Spleen (tissue), 11 donors: ENCODE measurements around the gene C16orf89. TPM values are rescaled to one million over a fixed set of nuclear protein-coding genes. Genes with fewer than 3 reads are reported as not detected.

Source experiments
- DNase-seq: peaks from one replicate; pipeline ENCODE4 v3.0.0-alpha.2; 2020
- H3K27ac ChIP-seq, 8 donors: fragments of 200-600 bp; sonication (generic) in 7 of 8; 1 replicate in 4 of 8; 2 replicates in 4 of 8; pipeline versions ENCODE4 v1.5.0 to v1.8.0; 2016 to 2021; ENCODE audit warnings: inconsistent platforms in 4 of 8, mild to moderate bottlenecking in 4 of 8, moderate library complexity in 1 of 8
- H3K27me3 ChIP-seq, 7 donors: fragments of 200-600 bp; sonication (generic) in 6 of 7; replicated peaks in 1 of 7; 1 replicate in 4 of 7; 2 replicates in 3 of 7; pipeline versions ENCODE4 v1.5.0 to v1.8.0; 2016 to 2021; ENCODE audit warnings: inconsistent platforms in 3 of 7, mild to moderate bottlenecking in 1 of 7
- H3K36me3 ChIP-seq, 6 donors: fragments of 200-600 bp; sonication (generic) in 5 of 6; 1 replicate in 4 of 6; 2 replicates in 2 of 6; pipeline versions ENCODE4 v1.5.0 to v1.8.0; 2016 to 2021; ENCODE audit warnings: inconsistent platforms in 2 of 6
- H3K4me1 ChIP-seq, 6 donors: fragments of 200-600 bp; sonication (generic) in 5 of 6; 1 replicate in 3 of 6; 2 replicates in 3 of 6; pipeline versions ENCODE4 v1.5.0 to v1.8.0; 2016 to 2021; ENCODE audit warnings: inconsistent platforms in 3 of 6
- H3K4me3 ChIP-seq, 8 donors: fragments of 200-600 bp; sonication (generic) in 7 of 8; 1 replicate in 4 of 8; 2 replicates in 4 of 8; pipeline versions ENCODE4 v1.5.0 to v1.8.0; 2016 to 2021; ENCODE audit warnings: inconsistent platforms in 4 of 8, mild to moderate bottlenecking in 4 of 8, moderate library complexity in 2 of 8
- H3K9me3 ChIP-seq, 8 donors: fragments of 200-600 bp; sonication (generic) in 7 of 8; 1 replicate in 4 of 8; 2 replicates in 4 of 8; pipeline versions ENCODE4 v1.5.0 to v1.8.0; 2016 to 2021; ENCODE audit warnings: inconsistent platforms in 4 of 8
- CTCF ChIP-seq, 11 experiments: fragments of 200-600 bp in 7 of 11; fragments of 450-650 bp in 4 of 11; sonication (generic) in 4 of 11; IDR thresholded peaks in 8 of 11; conservative IDR thresholded peaks in 3 of 11; 1 replicate in 7 of 11; 2 replicates in 4 of 11; pipeline versions ENCODE4 v1.4.0 to v1.8.0; 2016 to 2021; ENCODE audit warnings: antibody characterized with exemption in 11 of 11, inconsistent platforms in 4 of 11, mild to moderate bottlenecking in 1 of 11
- POLR2A ChIP-seq, 3 donors: fragments of 450-650 bp; IDR thresholded peaks; one replicate each; pipeline ENCODE4 v1.5.1; 2017; ENCODE audit warnings: antibody characterized with exemption in 3 of 3, mild to moderate bottlenecking in 1 of 3
- POLR2AphosphoS5 ChIP-seq, 3 donors: sonication (generic); formaldehyde crosslinking; IDR thresholded peaks; one replicate each; pipeline ENCODE4 v1.5.1; 2017; ENCODE audit warnings: antibody characterized with exemption in 3 of 3
- WGBS, 5 donors: extraction: QIAGEN DNeasy Blood & Tissue Kit in 3 of 5; methylation state at CpG; one replicate each; pipeline versions ENCODE4 v1.1.5 to v1.1.7; 2013 to 2018; 5-methylcytosine and 5-hydroxymethylcytosine counted together
- intact Hi-C: fragments of 100-400 bp; cut with DNase I; formaldehyde crosslinking; loops from one replicate; pipeline ENCODE4 v1.15.0; 2023; ENCODE audit warnings: low total_unique reads
- polyA plus RNA-seq, 3 donors: library from polyadenylated mRNA; stranded (reverse); fragments of 200-250 nt; gene quantifications; one replicate each; pipeline ENCODE4 v1.2.1, GENCODE V29; 2013
- total RNA-seq, 7 donors: library from RNA; depleted of rRNA in 3 of 7; stranded (reverse); fragments of >200 nt in 3 of 7; fragmentation: NEBNext Ultra II Directional in 4 of 7; extraction: Animal tissue kit (Norgen Biotek cat#: 25700) in 4 of 7; gene quantifications; one replicate each; pipeline versions ENCODE4 v1.1.0 to v1.2.1, GENCODE V29; 2016 to 2021
- donor health status: healthy with polysubstance abuse.
- donor health status: DM: no; HTN: no; CAD: no; lungs with moderate emphysema.
- donor health status: DM: no; HTN: no; CAD: no.
- donor health status: Bipolar disorder and iron deficiency.
- donor health status: healthy.
- donor health status: DM: no; HTN: no; CAD: no.
- donor health status: DM: yes; HTN: yes; CAD: no.

C16orf89 gene
- total and polyA plus RNA-seq, 10 donors = 0.34 to 5.7 (median 1.7) TPM; not detected in 1

GRCh38 chr16:5066511-5066910 lies 755 bp upstream of the C16orf89 start:
- peaks cover 0 to 7% (median 5%) of the 10 kb centered on the region in 6 donors for H3K4me1 ChIP-seq
- peak; percentile 6 for DNase-seq
- H3K27me3 ChIP-seq = no peaks in the 10 kb centered on the region
- no peak for TF ChIP-seq CTCF (IDR thresholded peaks at IDR 0.05 in 8 of 11, conservative IDR thresholded peaks at IDR 0.05 in 3 of 11)
- no peak for TF ChIP-seq POLR2AphosphoS5 (IDR thresholded peaks at IDR 0.05)
- TF ChIP-seq POLR2A (IDR thresholded peaks at IDR 0.05) = no peak
- no peak overlapping the region for H3K4me3 ChIP-seq
- no peak overlapping the region for H3K27ac ChIP-seq
- intact Hi-C loops = no loop called here
- H3K9me3 ChIP-seq = no peaks in the 10 kb centered on the region
- 61 to 75% (median 70%) methylated on average over 6 of the region's 6 CpGs for WGBS, 5 donors
- H3K36me3 ChIP-seq = no peaks in the 10 kb centered on the region

GRCh38 chr16:5065326-5065725 lies 430 bp downstream of the C16orf89 start:
- no peak for DNase-seq
- H3K27me3 ChIP-seq = no peaks in the 10 kb centered on the region
- H3K4me1 ChIP-seq = no peaks in the 10 kb centered on the region
- no peak overlapping the region for H3K27ac ChIP-seq
- H3K36me3 ChIP-seq = no peaks in the 10 kb centered on the region
- no peak overlapping the region for H3K4me3 ChIP-seq
- intact Hi-C loops = no loop called here
- no peaks in the 10 kb centered on the region for H3K9me3 ChIP-seq
- TF ChIP-seq POLR2A (IDR thresholded peaks at IDR 0.05) = no peak
- TF ChIP-seq CTCF (IDR thresholded peaks at IDR 0.05 in 8 of 11, conservative IDR thresholded peaks at IDR 0.05 in 3 of 11) = no peak
- no peak for TF ChIP-seq POLR2AphosphoS5 (IDR thresholded peaks at IDR 0.05)
- WGBS, 5 donors = 77 to 85% (median 83%) methylated on average over 7 to 8 of the region's 8 CpGs

GRCh38 chr16:5064915-5065314 lies 841 bp downstream of the C16orf89 start:
- H3K36me3 ChIP-seq = no peaks in the 10 kb centered on the region
- DNase-seq = peak; percentile 45
- H3K9me3 ChIP-seq = no peaks in the 10 kb centered on the region
- H3K4me1 ChIP-seq = no peaks in the 10 kb centered on the region
- WGBS, 5 donors = 84 to 91% (median 86%) methylated on average over 7 of the region's 7 CpGs
- no peak overlapping the region for H3K27ac ChIP-seq
- TF ChIP-seq CTCF (IDR thresholded peaks at IDR 0.05 in 8 of 11, conservative IDR thresholded peaks at IDR 0.05 in 3 of 11) (no peak), POLR2A (IDR thresholded peaks at IDR 0.05) (no peak), POLR2AphosphoS5 (IDR thresholded peaks at IDR 0.05) (no peak)
- no peaks in the 10 kb centered on the region for H3K27me3 ChIP-seq
- no peak overlapping the region for H3K4me3 ChIP-seq
- intact Hi-C loops = no loop called here

GRCh38 chr16:5062790-5063765 lies 2.7 kb downstream of the C16orf89 start:
- Histone ChIP-seq H3K4me3 (no peak overlapping the region), H3K9me3 (no peaks in the 10 kb centered on the region), H3K4me1 (peaks cover 0 to 11% (median 4%) of the 10 kb centered on the region in 6 donors), H3K27ac (no peak overlapping the region), H3K27me3 (no peaks in the 10 kb centered on the region), H3K36me3 (no peaks in the 10 kb centered on the region)
- DNase-seq = peak; percentile 46
- intact Hi-C loops = no loop called here
- TF ChIP-seq POLR2A (IDR thresholded peaks at IDR 0.05) (no peak), CTCF (IDR thresholded peaks at IDR 0.05 in 8 of 11, conservative IDR thresholded peaks at IDR 0.05 in 3 of 11) (no peak), POLR2AphosphoS5 (IDR thresholded peaks at IDR 0.05) (no peak)
- 75 to 86% (median 76%) methylated on average over 18 to 19 of the region's 19 CpGs for WGBS, 5 donors
